NT2/D1 (cell line): ENCODE measurements around the gene TGFBR3.

Experiments
- SUZ12 ChIP-seq: IDR thresholded peaks from 2 replicates; pipeline ENCODE4 v1.6.1; 2011; ENCODE audit not compliant: insufficient read length, insufficient read depth; ENCODE audit errors: extremely low read depth
- YY1 ChIP-seq: IDR thresholded peaks from 2 replicates; pipeline ENCODE4 v1.6.1; 2011; ENCODE audit not compliant: insufficient read length, insufficient read depth
- ZNF274 ChIP-seq: IDR thresholded peaks from 2 replicates; pipeline ENCODE4 v1.6.1; 2011; ENCODE audit warnings: mild to moderate bottlenecking, low read depth, low read length

GRCh38 chr1:91877574-91878208, 8.3 kb downstream of the TGFBR3 start:
- TF ChIP-seq YY1 (no peak), SUZ12 (no peak), ZNF274 (no peak)
